ENCODE results near the gene NLRP7. TPM values are rescaled to one million over a fixed set of nuclear protein-coding genes. Genes with fewer than 3 reads are reported as not detected.
"Not testable (repeated sequence)": the region's sequence is repeated elsewhere in the genome, so short reads cannot be mapped to it uniquely, and the experiment has no call there.

Gene NLRP7
- total RNA-seq, 5 donors from 2014 or later (not counting 1 experiment from before 2014, with no cell fraction given): not detected

DNA sequence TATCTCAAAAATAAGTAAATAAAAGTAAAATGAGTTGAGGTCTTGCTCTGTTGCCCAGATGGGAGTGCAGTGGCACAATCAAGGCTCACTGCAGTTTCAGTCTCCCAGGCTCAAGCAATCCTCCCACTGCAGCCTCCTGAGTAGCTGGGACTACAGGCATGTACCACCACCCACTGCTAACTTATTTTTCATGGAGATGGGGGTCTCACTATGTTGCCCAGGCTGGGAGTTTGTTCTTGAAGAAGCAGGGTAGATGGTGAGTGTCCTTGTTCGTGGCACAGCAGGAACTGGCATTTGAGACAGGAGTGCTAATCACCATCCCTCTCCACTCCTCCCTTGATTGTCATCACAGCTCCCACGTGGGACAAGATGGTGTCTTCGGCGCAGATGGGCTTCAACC is 22.3 kb upstream of the NLRP7 start:
- H3K9me3 ChIP-seq: no peaks in the 10 kb centered on the region
- Mint-ChIP-seq H3K36me3 (peaks cover 2% of the 10 kb centered on the region), H3K4me1 (peaks cover 6 to 12% (median 10%) of the 10 kb centered on the region in 3 donors), H3K27me3 (peaks cover 0 to 5% of the 10 kb centered on the region in 2 donors), H3K9me3 (peaks cover 0 to 2% (median 0%) of the 10 kb centered on the region in 3 donors), H3K27ac (no peak overlapping the region), H3K4me3 (no peak overlapping the region)
- DNase-seq (no peak), ATAC-seq (replicated peaks in 1 of 4) (no peak)
- peaks cover 0 to 8% of the 10 kb centered on the region in 2 experiments for H3K4me1 ChIP-seq (ENCODE audit: control insufficient read depth in 1 of 2, extremely low read depth in 1 of 2, insufficient read depth in 2 of 2, low read length in 2 of 2)
- no peaks in the 10 kb centered on the region for H3K36me3 ChIP-seq (ENCODE audit: control insufficient read depth in 2 of 2, extremely low read depth in 1 of 2, insufficient read depth in 1 of 2, low read length in 1 of 2)
- POLR2A ChIA-PET: interaction anchor here in 1 of 2 donors (0.6 kb wide), 1 partner anchor 135 kb away, joined by 4 read pairs; no protein-coding TSS in a partner anchor
- CTCF ChIA-PET: interaction anchor here in 1 of 2 donors (0.6 kb wide), 1 partner anchor 532 kb away, joined by 3 read pairs; no protein-coding TSS in a partner anchor
- H3K27me3 ChIP-seq (replicated peaks in 1 of 2; ENCODE audit: control insufficient read depth in 2 of 2, extremely low read depth in 1 of 2, insufficient read depth in 2 of 2, low read length in 1 of 2): peaks cover 0 to 19% of the 10 kb centered on the region in 2 experiments
- no peak overlapping the region for H3K27ac ChIP-seq (ENCODE audit: low read length)
- H3K4me3 ChIP-seq (ENCODE audit: control insufficient read depth in 1 of 2, extremely low read depth in 1 of 2, low read length in 1 of 2): no peak overlapping the region
- 100% methylated on average over 2 of the region's 4 CpGs for WGBS (ENCODE audit: insufficient coverage)

DNA sequence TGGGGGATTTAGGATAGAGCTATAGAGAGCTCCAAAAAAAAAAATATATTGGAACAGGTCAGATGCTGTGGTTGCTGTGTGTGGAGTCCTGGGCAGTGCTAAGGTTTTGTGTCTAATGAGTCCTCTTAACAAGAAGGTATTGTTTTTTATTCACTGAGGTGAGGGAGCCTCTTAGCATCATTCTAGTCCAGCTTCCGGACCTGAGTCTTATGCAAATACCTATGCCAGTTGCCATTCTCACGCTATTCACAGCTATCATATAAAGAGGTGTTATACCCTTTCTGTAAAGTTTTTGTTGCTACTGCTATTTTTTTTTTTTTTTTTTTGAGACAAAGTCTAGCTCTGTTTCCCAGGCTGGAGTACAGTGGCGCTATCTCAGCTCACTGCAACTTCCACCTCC is 20.3 kb upstream of the NLRP7 start:
- Histone ChIP-seq H3K9me3 (no peaks in the 10 kb centered on the region), H3K4me1 (ENCODE audit: control insufficient read depth in 1 of 2, extremely low read depth in 1 of 2, insufficient read depth in 2 of 2, low read length in 2 of 2) (no peaks in the 10 kb centered on the region), H3K36me3 (ENCODE audit: control insufficient read depth in 2 of 2, extremely low read depth in 1 of 2, insufficient read depth in 1 of 2, low read length in 1 of 2) (no peaks in the 10 kb centered on the region), H3K27ac (ENCODE audit: low read length) (no peak overlapping the region), H3K27me3 (replicated peaks in 1 of 2; ENCODE audit: control insufficient read depth in 2 of 2, extremely low read depth in 1 of 2, insufficient read depth in 2 of 2, low read length in 1 of 2) (peaks cover 0 to 17% of the 10 kb centered on the region in 2 experiments), H3K4me3 (ENCODE audit: control insufficient read depth in 1 of 2, extremely low read depth in 1 of 2, low read length in 1 of 2) (no peak overlapping the region)
- CTCF ChIA-PET: no interaction called here
- 80% methylated on average over 1 of the region's 3 CpGs for WGBS (ENCODE audit: insufficient coverage)
- ATAC-seq (replicated peaks in 1 of 4) (no peak), DNase-seq (no peak)
- H3K27me3 Mint-ChIP-seq: peaks cover 0 to 5% of the 10 kb centered on the region in 2 donors
- peak overlapping the region in 1 of 3 donors; percentile 31 for H3K4me3 Mint-ChIP-seq
- peaks cover 0 to 2% (median 0%) of the 10 kb centered on the region in 3 donors for H3K9me3 Mint-ChIP-seq
- H3K36me3 Mint-ChIP-seq: peaks cover 2% of the 10 kb centered on the region
- POLR2A ChIA-PET: interaction anchor here (0.6 kb wide), 2 partner anchors 18 to 730 kb away, joined by 4 read pairs; no protein-coding TSS in a partner anchor
- no peak overlapping the region for H3K27ac Mint-ChIP-seq
- no peaks in the 10 kb centered on the region for H3K4me1 Mint-ChIP-seq

DNA sequence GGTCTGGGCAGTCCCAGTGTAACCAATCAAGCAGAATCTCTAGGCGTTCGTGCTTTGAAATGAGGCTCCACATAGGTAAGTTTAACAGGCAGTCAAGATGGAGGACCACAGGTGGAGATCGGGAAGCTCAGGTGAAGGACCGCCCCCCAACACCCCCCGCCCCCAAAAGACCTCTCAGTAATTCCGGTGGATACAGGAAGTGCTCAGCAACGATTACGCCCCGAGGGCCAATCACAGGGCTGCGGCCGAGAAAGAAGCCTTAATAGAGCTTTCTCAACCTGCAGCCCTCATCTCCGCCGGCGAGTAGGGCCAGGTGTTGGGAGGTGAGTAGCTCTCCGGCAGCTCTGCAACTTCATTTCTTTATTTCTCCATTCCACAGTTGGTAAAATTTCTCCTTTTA is 17.7 kb upstream of the NLRP7 start:
- H3K36me3 Mint-ChIP-seq; H3K4me1 ChIP-seq (ENCODE audit: control insufficient read depth in 1 of 2, extremely low read depth in 1 of 2, insufficient read depth in 2 of 2, low read length in 2 of 2); H3K27me3 Mint-ChIP-seq; H3K27ac Mint-ChIP-seq; POLR2A ChIA-PET; H3K4me3 ChIP-seq (ENCODE audit: control insufficient read depth in 1 of 2, extremely low read depth in 1 of 2, low read length in 1 of 2); CTCF ChIA-PET; H3K27ac ChIP-seq (ENCODE audit: low read length); H3K4me1 Mint-ChIP-seq; H3K9me3 ChIP-seq; H3K9me3 Mint-ChIP-seq; H3K36me3 ChIP-seq (ENCODE audit: control insufficient read depth in 2 of 2, extremely low read depth in 1 of 2, insufficient read depth in 1 of 2, low read length in 1 of 2); H3K4me3 Mint-ChIP-seq: not testable (repeated sequence)
- no CpG with 5 or more reads among the region's 15 CpGs for WGBS (ENCODE audit: insufficient coverage)
- DNase-seq (peak in 1 of 35 experiments; percentile 22), ATAC-seq (replicated peaks in 1 of 4) (peak in 1 of 4 experiments; percentile 47)
- H3K27me3 ChIP-seq (replicated peaks in 1 of 2; ENCODE audit: control insufficient read depth in 2 of 2, extremely low read depth in 1 of 2, insufficient read depth in 2 of 2, low read length in 1 of 2): peaks cover 0 to 13% of the 10 kb centered on the region in 2 experiments

DNA sequence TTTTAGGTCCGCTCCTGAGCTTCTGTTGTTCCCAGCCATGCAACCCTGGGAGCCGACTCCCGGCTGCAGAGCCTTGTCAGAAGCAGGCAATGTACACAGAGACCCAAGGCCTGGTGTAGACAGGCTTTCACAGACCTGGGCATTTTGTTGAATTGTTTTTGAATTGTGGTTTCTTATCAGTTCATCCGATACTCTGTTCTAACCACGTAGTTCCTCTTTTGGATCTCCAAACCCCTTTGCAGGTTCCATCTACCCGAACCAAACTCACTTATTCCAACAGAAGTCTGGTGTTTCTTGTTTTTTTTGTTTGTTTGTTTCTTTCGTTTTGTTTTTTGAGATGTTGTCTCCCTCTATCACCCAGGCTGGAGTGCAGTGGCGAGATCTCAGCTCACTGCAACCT is 12.5 kb upstream of the NLRP7 start:
- peak overlapping the region in 1 of 3 donors; percentile 23 for H3K4me3 Mint-ChIP-seq
- CTCF ChIA-PET: no interaction called here
- no peak overlapping the region for H3K27ac Mint-ChIP-seq
- H3K27me3 ChIP-seq (replicated peaks in 1 of 2; ENCODE audit: control insufficient read depth in 2 of 2, extremely low read depth in 1 of 2, insufficient read depth in 2 of 2, low read length in 1 of 2): peaks cover 0 to 19% of the 10 kb centered on the region in 2 experiments
- no peak overlapping the region for H3K27ac ChIP-seq (ENCODE audit: low read length)
- DNase-seq (no peak), ATAC-seq (replicated peaks in 1 of 4) (no peak)
- POLR2A ChIA-PET: no interaction called here
- no peaks in the 10 kb centered on the region for H3K9me3 ChIP-seq
- H3K36me3 ChIP-seq (ENCODE audit: control insufficient read depth in 2 of 2, extremely low read depth in 1 of 2, insufficient read depth in 1 of 2, low read length in 1 of 2): no peaks in the 10 kb centered on the region
- H3K4me1 Mint-ChIP-seq: peaks cover 5 to 8% (median 7%) of the 10 kb centered on the region in 3 donors
- 40% methylated on average over 1 of the region's 8 CpGs for WGBS (ENCODE audit: insufficient coverage)
- H3K4me3 ChIP-seq (ENCODE audit: control insufficient read depth in 1 of 2, extremely low read depth in 1 of 2, low read length in 1 of 2): no peak overlapping the region
- no peaks in the 10 kb centered on the region for H3K36me3 Mint-ChIP-seq
- H3K4me1 ChIP-seq (ENCODE audit: control insufficient read depth in 1 of 2, extremely low read depth in 1 of 2, insufficient read depth in 2 of 2, low read length in 2 of 2): peaks cover 0 to 6% of the 10 kb centered on the region in 2 experiments
- no peaks in the 10 kb centered on the region for H3K9me3 Mint-ChIP-seq
- H3K27me3 Mint-ChIP-seq: peaks cover 3 to 7% of the 10 kb centered on the region in 2 donors

DNA sequence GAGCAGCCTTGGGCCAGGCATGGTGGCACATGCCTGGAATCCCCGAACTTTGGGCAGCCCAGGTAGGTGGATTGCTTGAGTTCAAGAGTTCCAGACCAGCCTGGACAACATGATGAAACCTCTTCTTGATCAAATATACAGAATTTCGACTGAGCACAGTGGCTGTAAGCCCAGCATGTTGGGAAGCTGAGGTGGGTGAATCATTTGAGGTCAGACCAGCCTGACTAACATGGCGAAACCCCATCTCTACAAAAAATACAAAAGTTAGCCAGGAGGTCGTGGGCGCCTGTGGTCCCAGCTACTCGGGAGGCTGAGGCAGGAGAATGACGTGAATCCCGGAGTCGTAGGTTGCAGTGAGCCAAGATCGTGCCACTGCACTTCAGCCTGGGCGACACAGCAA is 8.0 kb upstream of the NLRP7 start:
- H3K4me3 ChIP-seq (ENCODE audit: control insufficient read depth in 1 of 2, extremely low read depth in 1 of 2, low read length in 1 of 2): no peak overlapping the region
- Mint-ChIP-seq H3K27me3 (peaks cover 3 to 10% of the 10 kb centered on the region in 2 donors), H3K36me3 (no peaks in the 10 kb centered on the region), H3K4me3 (no peak overlapping the region), H3K4me1 (peaks cover 5 to 8% (median 7%) of the 10 kb centered on the region in 3 donors), H3K9me3 (no peaks in the 10 kb centered on the region), H3K27ac (no peak overlapping the region)
- no peak for ATAC-seq (replicated peaks in 1 of 4)
- WGBS (ENCODE audit: insufficient coverage): 95% methylated on average over 9 of the region's 11 CpGs
- no peaks in the 10 kb centered on the region for H3K9me3 ChIP-seq
- POLR2A ChIA-PET: no interaction called here
- H3K27ac ChIP-seq (ENCODE audit: low read length): no peak overlapping the region
- DNase-seq: no peak
- H3K4me1 ChIP-seq (ENCODE audit: control insufficient read depth in 1 of 2, extremely low read depth in 1 of 2, insufficient read depth in 2 of 2, low read length in 2 of 2): peaks cover 0 to 6% of the 10 kb centered on the region in 2 experiments
- CTCF ChIA-PET: no interaction called here
- no peaks in the 10 kb centered on the region for H3K36me3 ChIP-seq (ENCODE audit: control insufficient read depth in 2 of 2, extremely low read depth in 1 of 2, insufficient read depth in 1 of 2, low read length in 1 of 2)
- peaks cover 0 to 21% of the 10 kb centered on the region in 2 experiments for H3K27me3 ChIP-seq (replicated peaks in 1 of 2; ENCODE audit: control insufficient read depth in 2 of 2, extremely low read depth in 1 of 2, insufficient read depth in 2 of 2, low read length in 1 of 2)

DNA sequence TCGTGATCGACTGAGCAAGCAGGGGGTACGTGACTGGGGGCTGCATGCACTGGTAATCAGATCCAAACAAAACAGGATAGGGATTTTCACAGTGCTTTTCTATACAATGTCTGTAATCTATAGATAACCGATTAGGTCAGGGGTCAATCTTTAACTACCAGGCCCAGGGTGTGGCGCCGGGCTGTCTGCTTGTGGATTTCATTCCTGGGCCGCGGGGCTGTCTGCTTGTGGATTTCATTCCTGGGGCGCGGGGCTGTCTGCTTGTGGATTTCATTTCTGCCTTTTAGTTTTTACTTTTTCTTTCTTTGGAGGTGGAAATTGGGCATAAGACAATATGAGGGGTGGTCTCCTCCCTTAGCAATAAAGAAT is 6.0 kb upstream of the NLRP7 start:
- H3K36me3 ChIP-seq (ENCODE audit: control insufficient read depth in 2 of 2, extremely low read depth in 1 of 2, insufficient read depth in 1 of 2, low read length in 1 of 2); CTCF ChIA-PET; POLR2A ChIA-PET; H3K4me3 Mint-ChIP-seq; DNase-seq; H3K27ac ChIP-seq (ENCODE audit: low read length); H3K36me3 Mint-ChIP-seq; H3K4me3 ChIP-seq (ENCODE audit: control insufficient read depth in 1 of 2, extremely low read depth in 1 of 2, low read length in 1 of 2); H3K9me3 ChIP-seq; H3K27ac Mint-ChIP-seq; ATAC-seq (replicated peaks in 1 of 4); H3K4me1 ChIP-seq (ENCODE audit: control insufficient read depth in 1 of 2, extremely low read depth in 1 of 2, insufficient read depth in 2 of 2, low read length in 2 of 2); H3K4me1 Mint-ChIP-seq; H3K9me3 Mint-ChIP-seq: not testable (repeated sequence)
- WGBS (ENCODE audit: insufficient coverage): no CpG with 5 or more reads among the region's 10 CpGs
- peaks cover 0 to 20% of the 10 kb centered on the region in 2 experiments for H3K27me3 ChIP-seq (replicated peaks in 1 of 2; ENCODE audit: control insufficient read depth in 2 of 2, extremely low read depth in 1 of 2, insufficient read depth in 2 of 2, low read length in 1 of 2)
- peaks cover 6 to 13% of the 10 kb centered on the region in 2 donors for H3K27me3 Mint-ChIP-seq

Measured in T-cell (primary cell).